K562 (cell line): ENCODE measurements around the gene CHL1. TPM values are rescaled to one million over a fixed set of nuclear protein-coding genes. Genes with fewer than 3 reads are reported as not detected.

Experiments
- ATAC-seq: fragments of 200-7000 bp; cut with Tn5 transposase; 3 replicates; pipeline ENCODE4 v1.9.1; 2020; ENCODE audit warnings: moderate library complexity
- BruUV-seq: library from RNA; stranded (reverse); fragments of 400-500 nt; replicated peaks from 2 replicates; lab custom pipeline; 2021; lab: Mats Ljungman, UMichigan
- CTCF ChIA-PET: fragments of 300-600 bp; formaldehyde crosslinking; extraction: SDS; loops from one replicate; lab custom pipeline; 2021; ENCODE audit warnings: low intra/inter-chr PET ratio; lab: Yijun Ruan, JAX
- POLR2A ChIA-PET: fragments of 300-600, 350-650 bp; sonication (Branson Sonifier 250); formaldehyde crosslinking; extraction: SDS; loops from one replicate; lab custom pipeline; 2021; ENCODE audit warnings: antibody characterized with exemption, inconsistent platforms; lab: Yijun Ruan, JAX
- DNase-seq, 4 experiments: peaks; one replicate each; pipeline versions ENCODE4 v3.0.0 to v3.0.0-alpha.2; 2011 to 2018; ENCODE audit warnings: low spot score in 3 of 4, mixed read lengths in 3 of 4; ENCODE audit errors: extremely low read depth in 1 of 4
- FAIRE-seq: peaks from 2 replicates; lab custom pipeline; 2011; peaks lifted over from hg19 to GRCh38; lab: Jason Lieb, UNC
- H2AFZ ChIP-seq: 2 replicates; pipeline ENCODE4 v1.6.0; 2011; ENCODE audit warnings: low read depth, low read length, control low read depth, inconsistent platforms
- H3K27ac ChIP-seq: fragments of 200-600 bp; 3 replicates; pipeline ENCODE4 v1.8.0; 2011; ENCODE audit warnings: low read depth, mild to moderate bottlenecking, control low read depth, inconsistent platforms, low read length, moderate library complexity, mixed read lengths; ENCODE audit errors: extremely low read depth
- H3K27me3 ChIP-seq, 2 experiments: fragments of 300-600 bp in 1 of 2; 2 replicates in 1 of 2; 3 replicates in 1 of 2; pipeline versions ENCODE4 v1.6.0 to v1.8.0; 2011; ENCODE audit warnings: inconsistent platforms in 2 of 2, low read length in 2 of 2, mild to moderate bottlenecking in 1 of 2, mixed read lengths in 1 of 2, moderate library complexity in 1 of 2; ENCODE audit not compliant: control insufficient read depth in 2 of 2, insufficient read depth in 2 of 2
- H3K36me3 ChIP-seq: fragments of 300-600 bp; 3 replicates; pipeline ENCODE4 v1.8.0; 2011; ENCODE audit warnings: mild to moderate bottlenecking, low read length, inconsistent platforms; ENCODE audit not compliant: control insufficient read depth, insufficient read depth
- H3K4me1 ChIP-seq, 2 experiments: fragments of 200-600 bp in 1 of 2; replicated peaks in 1 of 2; 2 replicates in 1 of 2; 3 replicates in 1 of 2; pipeline versions ENCODE4 v1.5.1 to v1.8.0; 2011; ENCODE audit warnings: inconsistent platforms in 2 of 2, low read length in 2 of 2, mild to moderate bottlenecking in 1 of 2, mixed read lengths in 1 of 2, moderate library complexity in 1 of 2; ENCODE audit not compliant: control insufficient read depth in 2 of 2, insufficient read depth in 2 of 2
- H3K4me2 ChIP-seq: 2 replicates; pipeline ENCODE4 v1.6.1; 2011; ENCODE audit warnings: low read length, control low read depth, inconsistent platforms, mixed read lengths; ENCODE audit not compliant: insufficient read depth
- H3K4me3 ChIP-seq: fragments of 200-600 bp; sonication (generic), shearing (Covaris generic); 2 replicates; pipeline ENCODE4 v1.5.1; 2016; ENCODE audit warnings: control low read depth, inconsistent platforms
- H3K79me2 ChIP-seq: fragments of 200-600 bp; 3 replicates; pipeline ENCODE4 v1.8.0; 2011; ENCODE audit warnings: low read length, inconsistent platforms; ENCODE audit not compliant: control insufficient read depth, insufficient read depth
- H3K9ac ChIP-seq, 2 experiments: 2 replicates each; pipeline versions ENCODE4 v1.6.0 to v1.6.1; 2011; ENCODE audit warnings: low read depth in 2 of 2, low read length in 2 of 2, control low read depth in 1 of 2, inconsistent platforms in 1 of 2, mild to moderate bottlenecking in 1 of 2, mixed read lengths in 1 of 2; ENCODE audit not compliant: insufficient read depth in 1 of 2
- H3K9me1 ChIP-seq: one replicate; pipeline ENCODE4 v1.6.0; 2011; ENCODE audit warnings: inconsistent platforms, mild to moderate bottlenecking, low read length, moderate library complexity; ENCODE audit not compliant: control insufficient read depth, insufficient read depth
- H3K9me3 ChIP-seq: replicated peaks from 2 replicates; pipeline ENCODE4 v1.5.1; 2011; ENCODE audit warnings: low read depth, low read length, inconsistent platforms; ENCODE audit not compliant: control insufficient read depth, insufficient read depth
- H4K20me1 ChIP-seq: replicated peaks from 2 replicates; pipeline ENCODE4 v1.6.1; 2011; ENCODE audit warnings: low read length, inconsistent platforms, mixed read lengths; ENCODE audit not compliant: control insufficient read depth, insufficient read depth
- ARID1B ChIP-seq: fragments of 450-650 bp; IDR thresholded peaks from 2 replicates; pipeline ENCODE4 v1.6.1; 2016; ENCODE audit warnings: antibody characterized with exemption, mild to moderate bottlenecking, inconsistent platforms
- CBX3 ChIP-seq, 2 experiments: IDR thresholded peaks; 1 replicate in 1 of 2; 2 replicates in 1 of 2; pipeline ENCODE4 v1.6.1; 2012; ENCODE audit warnings: inconsistent platforms in 2 of 2, low read length in 2 of 2, borderline replicate concordance in 1 of 2, control low read depth in 1 of 2
- CHAMP1 ChIP-seq: fragments of 450-650 bp; IDR thresholded peaks from 2 replicates; pipeline ENCODE4 v1.6.1; 2016; ENCODE audit warnings: mild to moderate bottlenecking
- COPS2 ChIP-seq: fragments of 450-650 bp; conservative IDR thresholded peaks from 2 replicates; pipeline ENCODE4 v1.6.1; 2016; ENCODE audit warnings: mild to moderate bottlenecking, moderate library complexity
- JUND ChIP-seq, 2 experiments: IDR thresholded peaks; 2 replicates in 1 of 2; 3 replicates in 1 of 2; pipeline ENCODE4 v1.6.1; 2011; ENCODE audit warnings: borderline replicate concordance in 2 of 2, low read depth in 2 of 2, low read length in 2 of 2, improper control_type of control experiment in 1 of 2, missing biosample characterization in 1 of 2, missing genetic modification characterization in 1 of 2, missing genetic modification reagents in 1 of 2
- KAT7 ChIP-seq: sonication (generic); formaldehyde crosslinking; IDR thresholded peaks from 2 replicates; pipeline ENCODE4 v1.8.0; 2022; ENCODE audit warnings: missing genetic modification reagents, mild to moderate bottlenecking, borderline replicate concordance
- KDM1A ChIP-seq, 2 experiments: fragments of 450-650 bp; IDR thresholded peaks; 2 replicates each; pipeline ENCODE4 v1.6.1; 2016; ENCODE audit warnings: mild to moderate bottlenecking in 2 of 2
- MEF2A ChIP-seq: IDR thresholded peaks from 2 replicates; pipeline ENCODE4 v1.6.1; 2011; ENCODE audit warnings: low read depth, mild to moderate bottlenecking, low read length, moderate library complexity; ENCODE audit not compliant: control insufficient read depth
- MEF2D ChIP-seq: conservative IDR thresholded peaks from 2 replicates; pipeline ENCODE4 v1.6.1; 2016; ENCODE audit warnings: low read depth, missing genetic modification characterization, missing compliant biosample characterization
- NR3C1 ChIP-seq: sonication (generic); formaldehyde crosslinking; IDR thresholded peaks from 2 replicates; pipeline ENCODE4 v1.8.1; 2022; ENCODE audit warnings: missing genetic modification reagents
- RFX5 ChIP-seq: IDR thresholded peaks from 2 replicates; pipeline ENCODE4 v1.6.1; 2011; ENCODE audit warnings: low read depth, mild to moderate bottlenecking, improper control_type of control experiment, low read length
- ZFP36 ChIP-seq: fragments of 150-350 bp; IDR thresholded peaks from 2 replicates; pipeline ENCODE4 v1.6.1; 2018; ENCODE audit warnings: low read length, low read depth; ENCODE audit not compliant: partially characterized antibody
- in situ Hi-C: fragments of 300-500 bp; cut with MboI; formaldehyde crosslinking; loops from 4 replicates; pipeline ENCODE4 v1.15.0; 2018; ENCODE audit warnings: inconsistent platforms, mixed read lengths
- intact Hi-C: fragments of 100-400 bp; cut with micrococcal nuclease; formaldehyde crosslinking; loops from 2 replicates; pipeline ENCODE4 v1.14.2; 2022
- polyA plus RNA-seq, 8 experiments: library from polyadenylated mRNA; depleted of rRNA in 4 of 8; stranded (reverse) in 5 of 8; unstranded in 3 of 8; fragments of >200 nt; fragmentation: Nextera tagmentation in 2 of 8; fragmentation: Illumina TruSeq in 1 of 8; extraction: Ambion mirVana in 2 of 8; extraction: Trizol in 1 of 8; gene quantifications; 2 replicates each; pipeline versions ENCODE4 v1.2.1 to v1.2.3, GENCODE V29; 2011 to 2014; ENCODE audit warnings: inconsistent platforms in 1 of 8, missing spikeins in 1 of 8
- total RNA-seq, 7 experiments: library from RNA; depleted of rRNA in 6 of 7; stranded (reverse); fragments of >200 nt in 6 of 7; fragmentation: Illumina TruSeq in 2 of 7; extraction: Trizol in 2 of 7; gene quantifications; 2 replicates each; pipeline versions ENCODE4 v1.2.1 to v1.2.3, GENCODE V29; 2011 to 2021; ENCODE audit warnings: low replicate concordance in 1 of 7

CHL1 gene
- total and polyA plus RNA-seq, 9 of the 15 experiments (the other 6 are each of a cell fraction or from before 2014, with no cell fraction given), result 0.02 TPM; not detected in 8

DNA sequence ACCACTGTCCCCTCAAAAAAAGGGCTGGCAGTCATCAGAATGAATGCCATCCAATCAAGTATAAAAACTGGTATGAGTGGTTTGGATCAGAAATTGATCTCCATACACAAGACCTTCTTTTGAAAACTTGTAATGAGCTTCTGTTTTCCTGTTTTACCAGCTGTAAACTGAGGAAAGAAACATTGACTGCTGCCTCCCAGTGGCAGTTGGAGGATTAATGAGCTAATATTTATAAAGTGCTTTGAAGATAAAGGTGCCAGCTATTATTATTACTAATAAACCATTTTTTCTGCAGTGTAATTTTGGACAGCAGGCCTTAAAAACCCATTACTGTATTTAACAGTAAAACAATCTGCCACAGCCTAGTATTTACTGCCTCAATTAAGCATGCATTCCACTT, 11.4 kb downstream of the CHL1 start:
- FAIRE-seq (no peak), ATAC-seq (no peak), DNase-seq (no peak)
- Histone ChIP-seq H3K9me1 (no peaks in the 10 kb centered on the region), H3K27ac (no peak overlapping the region), H3K4me2 (no peak overlapping the region), H4K20me1 (no peaks in the 10 kb centered on the region), H3K27me3 (no peaks in the 10 kb centered on the region), H3K79me2 (no peaks in the 10 kb centered on the region), H3K9ac (no peak overlapping the region), H3K4me1 (no peaks in the 10 kb centered on the region), H3K9me3 (no peaks in the 10 kb centered on the region), H3K36me3 (no peaks in the 10 kb centered on the region), H2AFZ (no peak overlapping the region), H3K4me3 (no peak overlapping the region)
- BruUV-seq, result no TSS peak
- intact Hi-C loops, result no loop called here
- ChIA-PET CTCF (no interaction called here), POLR2A (no interaction called here)
- in situ Hi-C loops, result no loop called here
- no peak for TF ChIP-seq MEF2A
- no peak for TF ChIP-seq COPS2
- no peak for TF ChIP-seq JUND (IDR thresholded peaks at IDR 0.05; ENCODE audit: borderline replicate concordance, low read depth, low read length)
- TF ChIP-seq JUND (tag; IDR thresholded peaks at IDR 0.05; ENCODE audit: borderline replicate concordance, low read depth, low read length), result no peak
- TF ChIP-seq ARID1B, result no peak
- no peak for TF ChIP-seq KAT7 (CRISPR knock-in tag)
- no peak for TF ChIP-seq KDM1A (IDR thresholded peaks at IDR 0.05)
- TF ChIP-seq NR3C1 (CRISPR knock-in tag), result no peak
- TF ChIP-seq MEF2D (tag), result no peak
- no peak for TF ChIP-seq CBX3 (IDR thresholded peaks at IDR 0.05; ENCODE audit: borderline replicate concordance in 1 of 2, low read length in 2 of 2)
- no peak for TF ChIP-seq ZFP36
- no peak for TF ChIP-seq CHAMP1
- TF ChIP-seq RFX5, result no peak
